Left ventricle myocardium inferior (tissue), 1 donor: Measurements from ENCODE around the gene BCS1L. TPM values are rescaled to one million over a fixed set of nuclear protein-coding genes. Genes with fewer than 3 reads are reported as not detected.

ENCODE experiments used
- DNase-seq: peaks from one replicate; pipeline ENCODE4 v3.0.0-alpha.2; 2020
- H3K27ac ChIP-seq: fragments of 200-600 bp; replicated peaks from 2 replicates; pipeline ENCODE4 v1.8.0; 2021
- H3K27me3 ChIP-seq: fragments of 200-600 bp; 2 replicates; pipeline ENCODE4 v1.8.0; 2021; ENCODE audit warnings: low read depth
- H3K36me3 ChIP-seq: fragments of 200-600 bp; 2 replicates; pipeline ENCODE4 v1.8.0; 2021
- H3K4me1 ChIP-seq: fragments of 200-600 bp; 2 replicates; pipeline ENCODE4 v1.8.0; 2021
- H3K4me3 ChIP-seq: fragments of 200-600 bp; 2 replicates; pipeline ENCODE4 v1.8.0; 2021; ENCODE audit warnings: mild to moderate bottlenecking, moderate library complexity
- H3K9me3 ChIP-seq: fragments of 200-600 bp; replicated peaks from 2 replicates; pipeline ENCODE4 v1.8.0; 2021
- CTCF ChIP-seq: fragments of 200-600 bp; IDR thresholded peaks from 2 replicates; pipeline ENCODE4 v1.8.0; 2021; ENCODE audit warnings: antibody characterized with exemption, mild to moderate bottlenecking, borderline replicate concordance
- intact Hi-C: fragments of 100-400 bp; cut with micrococcal nuclease; formaldehyde crosslinking; loops from one replicate; pipeline ENCODE4 v1.11.0; 2022
- long read RNA-seq: library from polyadenylated mRNA; unstranded; transcript quantifications from one replicate; pipeline ENCODE4 v2.0.0, GENCODE V29; 2021
- total RNA-seq: library from RNA; stranded (reverse); fragmentation: NEBNext Ultra II Directional; extraction: Animal tissue kit (Norgen Biotek cat#: 25700); gene quantifications from one replicate; pipeline ENCODE4 v1.2.1, GENCODE V29; 2021
- donor health status: DM: no; HTN: yes; CAD: no; lungs with severe emphysema.

The BCS1L gene
- total RNA-seq: 48.6 TPM
- long read RNA-seq, transcript BCS1L-201 (8 exons, 1,454 nt): major isoform, 31 of 54 reads
- long read RNA-seq, partial matches to known transcripts: 9 of 54 reads
- long read RNA-seq, other reads (novel, unspliced or antisense): 9 of 54 reads

- intact Hi-C loops: no loop called here
- peak within 1 kb of the TSS; percentile 89 for H3K27ac ChIP-seq
- peaks cover 63% of the 10 kb centered on the region for H3K4me1 ChIP-seq
- no peak for TF ChIP-seq CTCF
- no peaks in the 10 kb centered on the region for H3K9me3 ChIP-seq
- peak; percentile 93 for DNase-seq
- no peaks in the 10 kb centered on the region for H3K27me3 ChIP-seq
- peaks cover 56% of the 10 kb centered on the region for H3K36me3 ChIP-seq
- H3K4me3 ChIP-seq: peak within 1 kb of the TSS; percentile 98
Measured at GRCh38 chr2:218659258-218659987, at the start of gene BCS1L, which contains the start of gene ZNF142. BCS1L (plus strand) TSS chr2:218659683; CDS start chr2:218660988, 1,305 bp downstream. ZNF142 (minus strand) TSS chr2:218659623; CDS start chr2:218656429, 3,194 bp downstream.

GRCh38 chr2:218615868-218616315 is 43.6 kb upstream of the BCS1L start:
- intact Hi-C loops: no loop called here
- H3K36me3 ChIP-seq: no peaks in the 10 kb centered on the region
- no peaks in the 10 kb centered on the region for H3K4me1 ChIP-seq
- H3K4me3 ChIP-seq: no peak overlapping the region
- H3K27ac ChIP-seq: no peak overlapping the region
- no peak for DNase-seq
- TF ChIP-seq CTCF: no peak
- H3K27me3 ChIP-seq: no peaks in the 10 kb centered on the region
- H3K9me3 ChIP-seq: no peaks in the 10 kb centered on the region

- Histone ChIP-seq H3K4me1 (peaks cover 8% of the 10 kb centered on the region), H3K27ac (no peak overlapping the region), H3K36me3 (no peaks in the 10 kb centered on the region), H3K27me3 (no peaks in the 10 kb centered on the region), H3K9me3 (no peaks in the 10 kb centered on the region), H3K4me3 (no peak overlapping the region)
- DNase-seq: no peak
- intact Hi-C loops: no loop called here
- no peak for TF ChIP-seq CTCF
Measured at GRCh38 chr2:218618102-218618860, 41.2 kb upstream of the BCS1L start.

GRCh38 chr2:218621007-218621406 is 38.5 kb upstream of the BCS1L start:
- Histone ChIP-seq H3K4me1 (peaks cover 8% of the 10 kb centered on the region), H3K27ac (no peak overlapping the region), H3K9me3 (no peaks in the 10 kb centered on the region), H3K27me3 (no peaks in the 10 kb centered on the region), H3K36me3 (no peaks in the 10 kb centered on the region), H3K4me3 (no peak overlapping the region)
- intact Hi-C loops: no loop called here
- no peak for DNase-seq
- TF ChIP-seq CTCF: no peak

- no peak for TF ChIP-seq CTCF
- H3K36me3 ChIP-seq: no peaks in the 10 kb centered on the region
- H3K27ac ChIP-seq: no peak overlapping the region
Measured at GRCh38 chr2:218622606-218623365, 36.7 kb upstream of the BCS1L start.

More at GRCh38 chr2:218622606-218623365, 36.7 kb upstream of the BCS1L start:
- peaks cover 8% of the 10 kb centered on the region for H3K4me1 ChIP-seq
- intact Hi-C loops: no loop called here
- no peak for DNase-seq
- no peaks in the 10 kb centered on the region for H3K27me3 ChIP-seq
- H3K9me3 ChIP-seq: no peaks in the 10 kb centered on the region
- H3K4me3 ChIP-seq: no peak overlapping the region
